Uterus (tissue), 4 donors: ENCODE measurements around the gene APOLD1. TPM values are rescaled to one million over a fixed set of nuclear protein-coding genes. Genes with fewer than 3 reads are reported as not detected.
"Not testable (repeated sequence)": the region's sequence is repeated elsewhere in the genome, so short reads cannot be mapped to it uniquely, and the experiment has no call there.

Source experiments
- DNase-seq, 2 donors: peaks; one replicate each; pipeline ENCODE4 v3.0.0-alpha.2; 2019 to 2020
- H3K27ac ChIP-seq, 2 donors: fragments of 200-600 bp; sonication (generic); 1 replicate in 1 of 2; 2 replicates in 1 of 2; pipeline ENCODE4 v1.5.1; 2016 to 2018
- H3K27me3 ChIP-seq, 2 donors: fragments of 200-600 bp; sonication (generic); one replicate each; pipeline ENCODE4 v1.5.1; 2018 to 2019; ENCODE audit warnings: control low read depth in 1 of 2
- H3K36me3 ChIP-seq, 2 donors: fragments of 200-600 bp; sonication (generic); one replicate each; pipeline ENCODE4 v1.5.1; 2019; ENCODE audit warnings: control low read depth in 1 of 2
- H3K4me1 ChIP-seq, 2 donors: fragments of 200-600 bp; sonication (generic); one replicate each; pipeline ENCODE4 v1.5.1; 2018 to 2019; ENCODE audit warnings: control low read depth in 1 of 2
- H3K4me3 ChIP-seq, 2 donors: fragments of 200-600 bp; sonication (generic); 1 replicate in 1 of 2; 2 replicates in 1 of 2; pipeline ENCODE4 v1.5.1; 2018 to 2019; ENCODE audit warnings: mild to moderate bottlenecking in 1 of 2
- H3K9me3 ChIP-seq, 2 donors: fragments of 200-600 bp; sonication (generic); one replicate each; pipeline ENCODE4 v1.5.1; 2019; ENCODE audit warnings: control low read depth in 1 of 2
- CTCF ChIP-seq, 4 experiments: fragments of 200-600 bp in 2 of 4; fragments of 450-650 bp in 2 of 4; sonication (generic) in 2 of 4; IDR thresholded peaks; one replicate each; pipeline ENCODE4 v1.5.1; 2016 to 2019; ENCODE audit warnings: antibody characterized with exemption in 4 of 4, mild to moderate bottlenecking in 2 of 4, moderate library complexity in 1 of 4
- POLR2A ChIP-seq, 2 donors: fragments of 450-650 bp; IDR thresholded peaks; one replicate each; pipeline ENCODE4 v1.6.1; 2016; ENCODE audit warnings: antibody characterized with exemption in 2 of 2, mild to moderate bottlenecking in 1 of 2, moderate library complexity in 1 of 2
- intact Hi-C: fragments of 100-400 bp; cut with DNase I; formaldehyde crosslinking; loops from one replicate; pipeline ENCODE4 v1.15.1; 2023; ENCODE audit warnings: low total_unique reads
- total RNA-seq, 4 donors: library from RNA; depleted of rRNA in 3 of 4; stranded (reverse); fragments of >200 nt in 3 of 4; gene quantifications; one replicate each; pipeline versions ENCODE4 v1.1.0 to v1.2.4, GENCODE V29; 2014 to 2023
- donor health status: DM: yes; HTN: yes; CAD: no.

The APOLD1 gene, protein sequence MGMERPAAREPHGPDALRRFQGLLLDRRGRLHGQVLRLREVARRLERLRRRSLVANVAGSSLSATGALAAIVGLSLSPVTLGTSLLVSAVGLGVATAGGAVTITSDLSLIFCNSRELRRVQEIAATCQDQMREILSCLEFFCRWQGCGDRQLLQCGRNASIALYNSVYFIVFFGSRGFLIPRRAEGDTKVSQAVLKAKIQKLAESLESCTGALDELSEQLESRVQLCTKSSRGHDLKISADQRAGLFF
- total RNA-seq = 10 to 100 TPM; 25.0 to 88.8 (median 57.9) TPM

DNA sequence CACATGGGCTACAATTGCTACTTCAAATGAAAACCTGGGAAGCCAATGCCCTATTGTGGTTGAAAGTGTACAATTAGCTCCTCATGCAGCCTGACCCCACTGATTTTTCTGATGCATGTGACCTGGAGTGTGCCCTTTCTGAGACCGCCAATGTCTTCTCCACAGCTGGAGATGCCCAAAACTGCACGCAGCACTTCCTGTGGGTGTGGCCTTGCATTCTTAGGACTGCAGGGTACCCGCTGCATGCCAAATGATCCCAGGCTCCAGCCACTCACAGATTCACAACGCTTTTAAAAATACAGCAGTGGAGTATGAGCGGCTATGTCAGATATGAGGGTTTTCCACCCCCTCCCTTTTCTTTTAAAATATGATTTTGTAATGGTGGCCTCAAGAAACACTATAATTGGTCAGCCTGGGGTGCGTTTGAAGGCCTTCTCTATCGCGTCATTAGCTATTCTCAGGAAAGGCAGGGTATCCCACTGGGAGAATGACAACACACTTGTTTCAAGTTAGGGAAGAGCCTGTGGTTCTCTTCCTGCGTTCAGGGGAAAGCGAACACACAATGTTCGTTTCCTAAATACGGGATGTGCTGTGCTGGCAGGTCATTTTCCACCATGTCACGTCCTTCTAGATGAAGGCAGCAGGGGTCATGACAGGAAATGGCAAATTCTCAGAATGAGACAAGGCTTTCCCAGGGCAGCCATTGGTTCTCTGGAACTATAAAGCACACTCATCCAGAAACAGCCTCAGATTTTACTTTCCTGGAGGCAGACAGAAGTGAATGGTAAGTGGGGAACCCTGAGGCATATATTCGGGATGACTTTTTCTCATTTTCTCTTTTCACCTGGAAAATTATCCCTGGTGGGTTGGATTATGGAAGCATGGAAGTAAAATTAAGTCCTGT is at the start of gene APOLD1:
TSS of gene APOLD1 (plus strand) at position 749 of the 904 bp plus-strand sequence. CDS start at position 782, 33 bp downstream.
- DNase-seq = peak; percentile 24 to 76
- H3K4me1 ChIP-seq = peaks cover 0 to 7% of the 10 kb centered on the region in 2 donors
- no peaks in the 10 kb centered on the region for H3K9me3 ChIP-seq
- peak within 1 kb of the TSS; percentile 66 to 82 for H3K4me3 ChIP-seq
- intact Hi-C loops = loop anchor here (5.0 kb wide), 1 partner anchor 412 kb away; the partner anchor contains the start of gene EMP1
- no peak for TF ChIP-seq CTCF (IDR thresholded peaks at IDR 0.05)
- peak; percentile 61 to 79 for TF ChIP-seq POLR2A (IDR thresholded peaks at IDR 0.05)
- no peaks in the 10 kb centered on the region for H3K36me3 ChIP-seq
- H3K27me3 ChIP-seq = no peaks in the 10 kb centered on the region
- peak within 1 kb of the TSS; percentile 96 for H3K27ac ChIP-seq

DNA sequence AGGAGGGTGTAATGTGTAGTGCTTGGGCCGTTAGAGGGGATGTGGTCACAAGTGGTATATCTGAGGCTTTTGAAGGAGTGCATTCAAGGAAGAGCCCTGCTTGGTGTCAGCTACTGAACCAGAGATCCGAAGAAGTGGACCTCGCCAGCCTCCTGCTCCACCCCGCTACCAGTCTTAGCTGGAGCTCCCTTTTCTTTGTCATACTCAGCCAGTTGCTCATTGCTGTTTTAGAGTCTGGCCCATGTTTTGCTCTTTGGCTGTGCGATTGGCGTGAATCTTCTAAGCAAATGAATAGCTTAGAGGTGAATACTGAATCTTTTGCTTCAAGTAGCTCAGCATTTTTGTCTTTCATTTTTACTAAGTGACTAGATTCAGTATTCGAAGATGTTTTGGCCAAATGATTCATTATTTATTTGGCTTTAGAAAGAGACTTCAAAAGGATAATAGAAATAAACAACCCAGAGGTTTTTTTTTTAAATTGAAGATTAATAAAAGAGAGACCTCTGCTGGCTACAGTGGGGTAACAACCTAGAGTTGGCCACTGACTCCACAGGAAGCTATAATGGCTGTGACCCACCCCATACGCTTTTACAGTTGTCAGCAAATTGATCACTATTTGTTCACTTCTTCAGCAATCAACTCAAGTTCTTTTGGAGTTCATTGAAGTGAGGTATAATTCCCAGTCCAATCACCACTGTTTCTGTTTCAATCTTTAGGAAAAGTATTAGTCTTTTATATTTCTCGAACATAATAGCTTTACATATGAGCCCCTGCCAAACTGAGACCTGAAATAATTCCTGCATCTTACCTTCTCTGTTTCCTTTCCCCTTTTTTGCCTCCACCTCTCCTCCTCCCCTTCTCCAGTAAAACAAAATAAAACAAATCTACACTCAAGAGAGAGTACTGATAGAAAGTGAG is 48.4 kb upstream of the APOLD1 start:
- TF ChIP-seq POLR2A (IDR thresholded peaks at IDR 0.05) (no peak), CTCF (IDR thresholded peaks at IDR 0.05) (peak; percentile 48 to 61 (median 54))
- Histone ChIP-seq H3K27me3 (no peaks in the 10 kb centered on the region), H3K4me1 (peaks cover 0 to 8% of the 10 kb centered on the region in 2 donors), H3K27ac (peak overlapping the region; percentile 71 to 75), H3K4me3 (peak overlapping the region in 1 of 2 donors; percentile 3), H3K9me3 (no peaks in the 10 kb centered on the region), H3K36me3 (no peaks in the 10 kb centered on the region)
- DNase-seq = peak in 1 of 2 donors; percentile 56
- intact Hi-C loops = no loop called here

- H3K4me1 ChIP-seq, H3K27ac ChIP-seq, intact Hi-C loops, H3K27me3 ChIP-seq, H3K36me3 ChIP-seq, H3K9me3 ChIP-seq, DNase-seq, H3K4me3 ChIP-seq: not testable (repeated sequence)
Observed at GRCh38 chr12:12738152-12738551, 47.3 kb upstream of the APOLD1 start.

GRCh38 chr12:12741660-12742059 is 43.8 kb upstream of the APOLD1 start:
- DNase-seq = no peak
- H3K27ac ChIP-seq = peak overlapping the region in 1 of 2 donors; percentile 7

More at GRCh38 chr12:12741660-12742059, 43.8 kb upstream of the APOLD1 start:
- TF ChIP-seq CTCF (IDR thresholded peaks at IDR 0.05) (no peak), POLR2A (IDR thresholded peaks at IDR 0.05) (no peak)
- H3K4me3 ChIP-seq = no peak overlapping the region
- intact Hi-C loops = no loop called here
- H3K9me3 ChIP-seq = no peaks in the 10 kb centered on the region
- H3K4me1 ChIP-seq = no peaks in the 10 kb centered on the region
- H3K27me3 ChIP-seq = no peaks in the 10 kb centered on the region
- no peaks in the 10 kb centered on the region for H3K36me3 ChIP-seq
